Measurements from ENCODE around the gene PARD6G. TPM values are rescaled to one million over a fixed set of nuclear protein-coding genes. Genes with fewer than 3 reads are reported as not detected.

PARD6G gene
- total RNA-seq, 2 donors from 2014 or later = 12.3 to 18.7 TPM

GRCh38 chr18:80180778-80181564 is 66.3 kb downstream of the PARD6G start:
- 92% methylated on average over 32 of the region's 33 CpGs for WGBS
- Histone ChIP-seq H3K4me1 (replicated peaks) (peaks cover 10% of the 10 kb centered on the region), H3K27ac (no peak overlapping the region), H3K27me3 (replicated peaks; ENCODE audit: insufficient read depth) (no peaks in the 10 kb centered on the region), H3K36me3 (no peaks in the 10 kb centered on the region), H3K9me3 (no peaks in the 10 kb centered on the region), H3K4me3 (no peak overlapping the region)
- no peak for DNase-seq (ENCODE audit: low spot score)
- intact Hi-C loops (cut with DNase I) = no loop called here
- TF ChIP-seq CTCF (IDR thresholded peaks at IDR 0.05) = no peak

- TF ChIP-seq POLR2AphosphoS5 (IDR thresholded peaks at IDR 0.05) (no peak), CTCF (IDR thresholded peaks at IDR 0.05) (peak in 1 of 4 experiments; percentile 30), POLR2A (IDR thresholded peaks at IDR 0.05) (no peak)
- DNase-seq (ENCODE audit: low spot score) = peak; percentile 23
- intact Hi-C loops (cut with DNase I) = no loop called here
- Histone ChIP-seq H3K4me1 (replicated peaks) (peaks cover 10% of the 10 kb centered on the region), H3K36me3 (no peaks in the 10 kb centered on the region), H3K27me3 (replicated peaks; ENCODE audit: insufficient read depth) (no peaks in the 10 kb centered on the region), H3K27ac (no peak overlapping the region), H3K4me3 (no peak overlapping the region), H3K9me3 (no peaks in the 10 kb centered on the region)
- WGBS = 51% methylated on average over 17 of the region's 20 CpGs
These were observed 67.3 kb downstream of the PARD6G start for GRCh38 chr18:80179857-80180558.

GRCh38 chr18:80178935-80179818 is 68.1 kb downstream of the PARD6G start:
- Histone ChIP-seq H3K4me1 (replicated peaks) (peaks cover 10% of the 10 kb centered on the region), H3K27ac (no peak overlapping the region), H3K9me3 (no peaks in the 10 kb centered on the region), H3K36me3 (no peaks in the 10 kb centered on the region), H3K27me3 (replicated peaks; ENCODE audit: insufficient read depth) (no peaks in the 10 kb centered on the region), H3K4me3 (no peak overlapping the region)
- DNase-seq (ENCODE audit: low spot score) = no peak
- TF ChIP-seq POLR2A (IDR thresholded peaks at IDR 0.05) (no peak), POLR2AphosphoS5 (IDR thresholded peaks at IDR 0.05) (no peak), CTCF (IDR thresholded peaks at IDR 0.05) (no peak)
- WGBS = 61% methylated on average over 29 of the region's 30 CpGs
- intact Hi-C loops (cut with DNase I) = no loop called here

GRCh38 chr18:80177128-80177527 is 70.2 kb downstream of the PARD6G start:
- TF ChIP-seq POLR2A (IDR thresholded peaks at IDR 0.05) (no peak), CTCF (IDR thresholded peaks at IDR 0.05) (no peak), POLR2AphosphoS5 (IDR thresholded peaks at IDR 0.05) (no peak)
- Histone ChIP-seq H3K27ac (no peak overlapping the region), H3K36me3 (no peaks in the 10 kb centered on the region), H3K4me3 (no peak overlapping the region), H3K27me3 (replicated peaks; ENCODE audit: insufficient read depth) (no peaks in the 10 kb centered on the region), H3K9me3 (no peaks in the 10 kb centered on the region), H3K4me1 (replicated peaks) (peaks cover 10% of the 10 kb centered on the region)
- intact Hi-C loops (cut with DNase I) = no loop called here
- no peak for DNase-seq (ENCODE audit: low spot score)
- WGBS = 83% methylated on average over 8 of the region's 8 CpGs
